D341Med (cell line): Measurements from ENCODE around the gene STRIP1.

ENCODE experiments used
- DNase-seq: peaks from one replicate; pipeline ENCODE4 v3.0.0; 2012; ENCODE audit warnings: low spot score

The STRIP1 gene

DNA sequence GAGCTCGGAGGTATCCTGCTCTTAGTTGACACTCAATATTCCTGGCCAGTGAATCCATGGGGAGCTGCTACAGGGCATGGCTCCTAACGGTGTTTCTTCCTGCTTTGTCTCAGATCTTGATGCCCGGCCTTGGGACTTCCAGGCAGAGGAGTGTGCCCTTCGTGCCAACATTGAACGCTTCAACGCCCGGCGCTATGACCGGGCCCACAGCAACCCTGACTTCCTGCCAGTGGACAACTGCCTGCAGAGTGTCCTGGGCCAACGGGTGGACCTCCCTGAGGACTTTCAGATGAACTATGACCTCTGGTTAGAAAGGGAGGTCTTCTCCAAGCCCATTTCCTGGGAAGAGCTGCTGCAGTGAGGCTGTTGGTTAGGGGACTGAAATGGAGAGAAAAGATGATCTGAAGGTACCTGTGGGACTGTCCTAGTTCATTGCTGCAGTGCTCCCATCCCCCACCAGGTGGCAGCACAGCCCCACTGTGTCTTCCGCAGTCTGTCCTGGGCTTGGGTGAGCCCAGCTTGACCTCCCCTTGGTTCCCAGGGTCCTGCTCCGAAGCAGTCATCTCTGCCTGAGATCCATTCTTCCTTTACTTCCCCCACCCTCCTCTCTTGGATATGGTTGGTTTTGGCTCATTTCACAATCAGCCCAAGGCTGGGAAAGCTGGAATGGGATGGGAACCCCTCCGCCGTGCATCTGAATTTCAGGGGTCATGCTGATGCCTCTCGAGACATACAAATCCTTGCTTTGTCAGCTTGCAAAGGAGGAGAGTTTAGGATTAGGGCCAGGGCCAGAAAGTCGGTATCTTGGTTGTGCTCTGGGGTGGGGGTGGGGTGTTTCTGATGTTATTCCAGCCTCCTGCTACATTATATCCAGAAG, 19.4 kb downstream of the STRIP1 start:
- peak; percentile 79 for DNase-seq

GRCh38 chr1:110055493-110056284, 21.3 kb downstream of the STRIP1 start:
- DNase-seq = no peak

DNA sequence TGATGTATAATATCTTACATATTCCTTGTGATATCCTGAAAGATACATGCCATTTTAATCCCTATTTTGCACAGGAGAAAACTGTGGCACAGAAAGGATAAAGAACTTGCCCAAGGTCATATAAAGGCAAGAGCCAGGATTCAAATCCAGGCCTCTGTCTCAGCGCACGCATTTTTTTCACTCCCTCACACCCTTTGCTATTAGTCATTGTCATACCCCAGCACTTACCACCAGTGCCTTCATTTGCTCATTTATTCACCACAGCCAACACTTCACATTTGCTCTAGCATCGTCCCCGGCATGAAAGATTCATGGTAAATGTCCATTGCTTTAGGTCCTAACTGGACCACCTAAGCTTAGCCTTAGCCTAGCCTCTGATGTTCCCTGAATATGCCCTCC, 21.9 kb downstream of the STRIP1 start:
- no peak for DNase-seq

DNA sequence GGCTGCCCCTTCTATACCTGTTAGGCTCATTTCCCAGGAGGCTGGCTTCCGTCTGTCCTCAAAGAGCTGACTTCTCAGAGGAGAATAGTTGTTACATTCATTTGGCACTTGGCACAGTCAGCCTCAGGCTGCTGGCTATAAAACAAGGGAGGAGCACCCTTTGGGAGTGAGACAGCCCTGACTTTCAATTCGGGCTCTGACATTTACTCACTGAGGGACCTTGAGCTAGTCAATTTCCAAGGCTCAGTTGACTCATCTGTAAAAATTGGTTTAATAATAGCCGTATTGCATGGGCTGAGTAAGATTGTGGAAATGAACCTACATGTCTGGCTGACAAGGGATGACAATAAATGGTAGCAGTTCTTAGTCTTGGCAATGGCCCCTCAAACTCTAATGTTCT, 22.4 kb downstream of the STRIP1 start:
- DNase-seq = no peak

GRCh38 chr1:110057963-110058518, 23.6 kb downstream of the STRIP1 start:
- DNase-seq = no peak

GRCh38 chr1:110058591-110058990, 24.2 kb downstream of the STRIP1 start:
- DNase-seq = no peak

- DNase-seq = no peak
Observed at GRCh38 chr1:110059133-110059863, 24.9 kb downstream of the STRIP1 start.

DNA sequence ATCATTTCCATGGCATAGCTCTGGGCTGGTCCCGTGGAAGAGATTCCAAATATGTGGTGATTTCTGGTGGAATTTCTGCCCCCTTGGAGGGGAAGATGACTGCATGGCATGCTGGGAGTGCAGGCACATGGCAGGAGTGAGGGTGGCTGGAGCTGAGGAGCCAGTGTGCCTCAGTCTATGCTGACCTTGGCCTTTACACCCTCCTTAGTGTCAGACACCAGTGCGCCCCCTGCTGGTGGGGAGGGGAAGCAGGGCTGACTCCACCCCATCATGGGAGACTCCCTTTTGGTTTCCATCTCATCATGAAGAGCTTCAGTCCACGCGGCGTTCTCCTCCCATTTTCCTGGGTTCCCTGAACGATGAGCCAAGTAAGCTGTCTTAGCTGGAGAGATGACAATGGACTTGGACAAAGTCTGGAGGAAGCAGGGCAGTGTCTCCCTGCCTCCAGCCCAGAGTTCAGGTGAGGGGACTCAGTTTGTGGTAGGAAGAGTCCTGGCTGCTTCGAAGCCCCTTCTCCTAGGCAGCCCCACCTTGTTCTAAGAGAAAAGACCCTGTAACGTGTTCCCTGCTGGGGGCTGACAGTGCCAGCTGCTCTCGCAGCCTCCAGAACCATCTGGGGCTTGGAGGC, 25.7 kb downstream of the STRIP1 start:
- DNase-seq = no peak

DNA sequence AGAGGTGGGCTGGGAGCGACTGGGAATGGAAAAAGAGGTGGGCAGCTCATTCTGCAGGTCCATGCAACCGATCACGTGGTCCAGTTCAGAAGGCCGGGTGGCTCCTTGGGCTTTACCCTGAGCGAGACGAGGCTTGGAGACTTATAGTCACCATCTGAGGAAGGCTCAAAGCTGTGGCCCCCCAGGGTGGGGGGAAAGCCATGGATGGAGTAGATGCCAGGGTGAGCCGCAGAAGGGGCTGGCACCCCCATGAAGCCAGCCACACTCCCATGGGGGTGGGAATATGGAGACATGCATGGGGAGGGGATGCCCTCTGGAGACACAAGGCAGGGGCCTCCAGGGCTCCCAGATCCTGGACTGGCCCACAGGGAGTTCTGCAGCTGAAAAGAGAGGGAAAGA, 26.2 kb downstream of the STRIP1 start:
- DNase-seq = no peak

GRCh38 chr1:110061341-110061740, 26.9 kb downstream of the STRIP1 start:
- no peak for DNase-seq

GRCh38 chr1:110062612-110063011, 28.2 kb downstream of the STRIP1 start:
- no peak for DNase-seq

DNA sequence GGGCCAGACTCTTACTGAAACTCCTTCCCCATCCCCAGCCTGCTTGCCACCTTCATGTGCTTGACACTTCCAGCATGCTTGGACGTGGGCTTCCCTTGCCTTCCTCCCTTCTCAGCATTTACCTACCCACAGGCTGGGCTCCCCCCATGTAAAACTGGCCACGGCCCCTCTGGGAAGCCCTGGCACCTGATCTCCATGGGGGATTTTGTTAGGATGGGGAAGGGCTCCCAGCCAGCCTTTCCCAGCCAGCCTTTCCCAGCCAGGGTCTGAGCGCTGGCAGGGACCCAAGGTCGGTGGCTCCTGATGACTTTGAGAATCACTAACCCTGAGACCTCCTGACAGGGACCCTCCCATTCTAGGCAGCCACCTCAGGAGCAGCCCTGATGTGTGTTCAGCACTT, 29.4 kb downstream of the STRIP1 start:
- DNase-seq = no peak

DNA sequence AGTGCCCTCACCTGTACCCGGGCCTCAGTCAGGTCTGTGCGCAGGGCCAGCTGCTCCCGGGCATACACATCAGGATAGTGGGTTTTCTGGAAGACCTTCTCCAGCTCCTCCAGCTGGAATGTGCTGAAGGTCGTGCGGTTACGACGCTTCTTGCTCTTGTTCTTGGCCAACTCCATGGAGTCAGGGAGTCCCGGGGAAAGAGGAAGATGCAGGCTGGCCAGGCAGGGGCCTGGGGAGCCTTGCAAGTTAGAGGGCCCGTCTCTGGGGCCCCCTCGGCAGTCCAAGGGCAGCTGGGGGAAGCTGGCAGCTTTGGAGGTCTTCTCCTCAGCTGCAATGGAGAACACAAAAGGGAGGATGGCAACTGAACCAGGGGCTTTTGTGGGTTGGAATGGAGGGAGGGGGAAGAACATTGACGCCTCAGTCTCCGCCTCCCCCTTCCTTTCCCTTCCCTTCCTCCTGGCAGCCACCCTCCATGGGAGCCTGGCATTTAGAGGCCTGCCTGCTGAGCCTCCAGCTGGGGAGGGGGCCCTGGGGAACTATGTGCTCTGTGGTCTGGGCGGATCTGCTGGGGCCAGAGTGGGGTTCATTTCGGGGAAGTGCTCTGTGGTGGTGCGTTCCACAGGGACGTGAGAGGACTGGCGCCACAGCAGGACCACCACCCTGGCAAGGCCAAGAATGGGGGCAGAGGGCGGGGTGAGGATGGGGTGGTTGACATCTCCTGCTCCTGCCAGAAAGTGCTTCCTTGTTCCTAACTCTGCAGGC, 30.3 kb downstream of the STRIP1 start:
- no peak for DNase-seq

- no peak for DNase-seq
Observed at GRCh38 chr1:110065841-110066240, 31.4 kb downstream of the STRIP1 start.

GRCh38 chr1:110067479-110067892, 33.1 kb downstream of the STRIP1 start:
- DNase-seq = no peak

- DNase-seq = peak; percentile 65
Observed at GRCh38 chr1:110067893-110068645, 33.6 kb downstream of the STRIP1 start.

DNA sequence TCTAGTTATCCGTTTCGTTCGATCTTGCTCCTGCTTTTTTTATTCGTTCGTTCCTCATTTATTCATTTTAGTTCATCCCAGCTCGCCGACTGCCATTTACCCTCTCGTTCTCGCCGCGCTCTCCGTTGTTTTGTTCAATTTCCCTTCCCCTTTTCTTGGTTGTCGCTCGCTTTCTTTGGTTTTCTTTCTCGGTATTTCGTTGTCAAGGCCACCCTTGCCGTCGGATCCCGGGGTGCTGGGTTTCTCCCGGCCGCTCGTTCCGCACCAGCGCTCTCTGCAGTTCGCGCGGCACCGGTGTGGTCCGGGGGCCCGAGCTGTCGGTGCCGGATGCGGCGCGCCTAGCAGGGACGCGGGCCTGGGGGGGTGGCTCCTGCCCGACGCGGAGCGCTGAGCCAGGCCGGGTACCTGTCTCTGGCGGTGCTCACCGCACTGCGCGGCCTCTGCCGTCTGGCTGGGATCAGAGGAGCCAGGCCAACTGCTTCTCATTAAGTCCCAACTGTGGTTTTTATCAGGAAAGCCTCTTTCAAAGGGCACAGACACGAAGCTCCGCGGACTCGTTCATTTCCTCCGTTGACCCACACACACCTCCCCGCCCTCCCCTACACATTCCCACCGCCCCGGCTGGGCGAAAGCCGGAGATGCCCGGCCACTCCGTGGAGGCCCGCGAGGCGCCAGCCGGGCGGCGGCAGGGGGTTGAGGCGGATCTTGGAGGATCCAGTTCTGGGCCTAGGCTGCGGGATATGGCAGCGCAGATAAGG, 34.4 kb downstream of the STRIP1 start:
- DNase-seq = peak; percentile 61

DNA sequence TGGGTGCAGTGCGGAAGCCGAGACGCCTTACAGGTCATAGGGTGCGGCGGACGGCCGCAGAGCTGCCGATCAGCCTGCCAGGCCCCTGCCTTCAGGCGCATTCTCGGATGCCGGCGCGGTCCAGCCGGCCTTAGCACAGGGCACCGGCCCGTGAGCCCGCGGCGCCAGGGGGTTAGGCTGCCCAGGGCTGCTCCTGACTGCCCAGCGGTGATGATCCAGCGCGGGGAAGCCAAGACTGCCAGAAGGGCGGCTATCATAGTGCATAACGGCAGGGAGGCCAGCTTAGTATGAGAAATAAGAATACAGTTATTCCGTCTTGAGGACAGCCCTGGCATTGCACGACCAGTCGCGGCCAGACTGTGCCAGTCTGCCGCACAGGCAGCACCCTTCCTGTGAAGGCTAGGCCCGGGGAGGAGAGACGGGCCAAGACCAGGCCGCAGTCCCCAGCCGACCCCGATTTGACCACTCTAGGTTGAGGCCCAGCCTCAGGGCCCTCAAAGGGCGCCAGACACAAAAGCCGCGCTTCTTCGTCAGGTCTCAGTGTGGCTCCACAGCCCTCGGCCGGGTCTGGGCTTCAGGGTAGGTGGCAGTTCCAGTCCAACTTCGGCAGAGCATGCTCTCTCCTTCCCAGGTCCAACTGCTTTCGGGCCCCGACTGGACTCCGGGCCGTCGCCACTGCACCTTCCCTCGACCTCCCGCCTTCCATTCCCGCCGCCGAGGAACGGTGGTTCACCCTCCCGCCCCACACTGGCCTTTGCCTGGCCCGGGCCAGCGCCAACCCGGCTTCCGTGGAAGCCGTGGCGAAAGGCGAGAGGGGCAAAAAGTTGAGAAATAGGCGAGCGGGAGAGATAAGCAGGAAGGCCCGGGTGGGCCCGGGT, 35.2 kb downstream of the STRIP1 start:
- DNase-seq = no peak

- DNase-seq = no peak
Observed at GRCh38 chr1:110070282-110070669, 35.9 kb downstream of the STRIP1 start.
